ENCODE results near the gene KRT71. TPM values are rescaled to one million over a fixed set of nuclear protein-coding genes. Genes with fewer than 3 reads are reported as not detected.

Gene KRT71
- total RNA-seq, 2 experiments from 2014 or later: not detected

- no peak for TF ChIP-seq CTCF (IDR thresholded peaks at IDR 0.05)
- H3K4me1 ChIP-seq (ENCODE audit: insufficient read depth, low read length): no peaks in the 10 kb centered on the region
- Mint-ChIP-seq H3K27ac (no peak overlapping the region), H3K4me3 (no peak overlapping the region), H3K36me3 (ENCODE audit: low read depth) (no peaks in the 10 kb centered on the region), H3K9me3 (no peaks in the 10 kb centered on the region), H3K4me1 (ENCODE audit: low read depth) (no peaks in the 10 kb centered on the region), H3K27me3 (peaks cover 11% of the 10 kb centered on the region)
- ATAC-seq (ENCODE audit: poor library complexity) (no peak), DNase-seq (no peak)
- no peak overlapping the region for H3K27ac ChIP-seq (ENCODE audit: low read depth in 1 of 2, low read length in 2 of 2)
- H3K36me3 ChIP-seq (ENCODE audit: insufficient read depth, low read length): no peaks in the 10 kb centered on the region
- POLR2A ChIA-PET: no interaction called here
- intact Hi-C loops (cut with DNase I, micrococcal nuclease): no loop called here
- H3K9me3 ChIP-seq (ENCODE audit: control insufficient read depth in 1 of 2, insufficient read depth in 1 of 2, low read length in 2 of 2): peaks cover 3 to 5% of the 10 kb centered on the region in 2 experiments
- CTCF ChIA-PET: no interaction called here
- H3K4me3 ChIP-seq (ENCODE audit: low read length): no peak overlapping the region
- peaks cover 3 to 4% of the 10 kb centered on the region in 2 experiments for H3K27me3 ChIP-seq (ENCODE audit: control insufficient read depth in 1 of 2, insufficient read depth in 2 of 2, low read length in 2 of 2)
These were observed 36.8 kb downstream of the KRT71 start for GRCh38 chr12:52515927-52516831.

- H3K4me1 ChIP-seq (ENCODE audit: insufficient read depth, low read length): no peaks in the 10 kb centered on the region
- ChIA-PET POLR2A (no interaction called here), CTCF (no interaction called here)
- no peak overlapping the region for H3K4me3 Mint-ChIP-seq
- H3K4me1 Mint-ChIP-seq (ENCODE audit: low read depth): no peaks in the 10 kb centered on the region
- H3K27me3 ChIP-seq (ENCODE audit: control insufficient read depth in 1 of 2, insufficient read depth in 2 of 2, low read length in 2 of 2): peaks cover 4 to 5% of the 10 kb centered on the region in 2 experiments
- no peak overlapping the region for H3K27ac ChIP-seq (ENCODE audit: low read depth in 1 of 2, low read length in 2 of 2)
- peaks cover 11% of the 10 kb centered on the region for H3K27me3 Mint-ChIP-seq
- H3K36me3 Mint-ChIP-seq (ENCODE audit: low read depth): no peaks in the 10 kb centered on the region
- TF ChIP-seq CTCF (IDR thresholded peaks at IDR 0.05): no peak
- peaks cover 5 to 8% of the 10 kb centered on the region in 2 experiments for H3K9me3 ChIP-seq (ENCODE audit: control insufficient read depth in 1 of 2, insufficient read depth in 1 of 2, low read length in 2 of 2)
- no peaks in the 10 kb centered on the region for H3K9me3 Mint-ChIP-seq
- H3K4me3 ChIP-seq (ENCODE audit: low read length): no peak overlapping the region
- DNase-seq (no peak), ATAC-seq (ENCODE audit: poor library complexity) (no peak)
- intact Hi-C loops (cut with DNase I, micrococcal nuclease): no loop called here
- no peaks in the 10 kb centered on the region for H3K36me3 ChIP-seq (ENCODE audit: insufficient read depth, low read length)
- no peak overlapping the region for H3K27ac Mint-ChIP-seq
These were observed 37.7 kb downstream of the KRT71 start for GRCh38 chr12:52515319-52515646.

- Mint-ChIP-seq H3K27ac (no peak overlapping the region), H3K36me3 (ENCODE audit: low read depth) (no peaks in the 10 kb centered on the region), H3K27me3 (peaks cover 14% of the 10 kb centered on the region), H3K4me1 (ENCODE audit: low read depth) (no peaks in the 10 kb centered on the region), H3K4me3 (no peak overlapping the region), H3K9me3 (no peaks in the 10 kb centered on the region)
- CTCF ChIA-PET: no interaction called here
- no peak for TF ChIP-seq CTCF (IDR thresholded peaks at IDR 0.05)
- no peak overlapping the region for H3K27ac ChIP-seq (ENCODE audit: low read depth in 1 of 2, low read length in 2 of 2)
- no peak for ATAC-seq (ENCODE audit: poor library complexity)
- H3K4me3 ChIP-seq (ENCODE audit: low read length): no peak overlapping the region
- DNase-seq: no peak
- peaks cover 4 to 6% of the 10 kb centered on the region in 2 experiments for H3K27me3 ChIP-seq (ENCODE audit: control insufficient read depth in 1 of 2, insufficient read depth in 2 of 2, low read length in 2 of 2)
- no peaks in the 10 kb centered on the region for H3K36me3 ChIP-seq (ENCODE audit: insufficient read depth, low read length)
- intact Hi-C loops (cut with DNase I, micrococcal nuclease): no loop called here
- no peaks in the 10 kb centered on the region for H3K4me1 ChIP-seq (ENCODE audit: insufficient read depth, low read length)
- peaks cover 5 to 9% of the 10 kb centered on the region in 2 experiments for H3K9me3 ChIP-seq (ENCODE audit: control insufficient read depth in 1 of 2, insufficient read depth in 1 of 2, low read length in 2 of 2)
- POLR2A ChIA-PET: no interaction called here
These were observed 38.2 kb downstream of the KRT71 start for GRCh38 chr12:52514471-52515318.

Data from CD4-positive, alpha-beta T cell (primary cell).